GM12874 (cell line): ENCODE results near the gene NUP85.

Source experiments
- TF ChIP-seq, protein P1 (sequence below): IDR thresholded peaks from 2 replicates; pipeline ENCODE4 v1.5.1; 2011; ENCODE audit warnings: low read depth, mild to moderate bottlenecking, control low read depth, low read length, moderate library complexity; ENCODE audit not compliant: insufficient read depth

NUP85 gene

DNA sequence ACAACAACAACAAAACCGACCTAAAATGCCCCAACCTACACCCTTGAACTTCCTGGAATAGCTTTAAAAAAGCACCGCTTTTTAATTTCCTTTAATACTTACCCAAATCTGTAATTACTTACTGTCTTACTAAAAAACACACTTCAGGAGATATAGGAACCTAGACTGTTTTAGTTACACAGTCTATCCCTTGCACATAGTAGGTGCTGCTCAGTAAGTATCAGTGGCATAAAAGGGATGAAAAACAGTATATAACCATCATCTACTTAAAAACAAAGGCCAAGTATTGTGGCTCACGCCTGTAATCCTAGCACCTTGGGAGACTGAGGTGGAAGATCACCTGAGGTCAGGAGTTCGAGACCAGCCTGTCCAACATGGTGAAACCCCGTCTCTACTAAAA, 28.9 kb upstream of the NUP85 start:
- TF ChIP-seq, protein P1, sequence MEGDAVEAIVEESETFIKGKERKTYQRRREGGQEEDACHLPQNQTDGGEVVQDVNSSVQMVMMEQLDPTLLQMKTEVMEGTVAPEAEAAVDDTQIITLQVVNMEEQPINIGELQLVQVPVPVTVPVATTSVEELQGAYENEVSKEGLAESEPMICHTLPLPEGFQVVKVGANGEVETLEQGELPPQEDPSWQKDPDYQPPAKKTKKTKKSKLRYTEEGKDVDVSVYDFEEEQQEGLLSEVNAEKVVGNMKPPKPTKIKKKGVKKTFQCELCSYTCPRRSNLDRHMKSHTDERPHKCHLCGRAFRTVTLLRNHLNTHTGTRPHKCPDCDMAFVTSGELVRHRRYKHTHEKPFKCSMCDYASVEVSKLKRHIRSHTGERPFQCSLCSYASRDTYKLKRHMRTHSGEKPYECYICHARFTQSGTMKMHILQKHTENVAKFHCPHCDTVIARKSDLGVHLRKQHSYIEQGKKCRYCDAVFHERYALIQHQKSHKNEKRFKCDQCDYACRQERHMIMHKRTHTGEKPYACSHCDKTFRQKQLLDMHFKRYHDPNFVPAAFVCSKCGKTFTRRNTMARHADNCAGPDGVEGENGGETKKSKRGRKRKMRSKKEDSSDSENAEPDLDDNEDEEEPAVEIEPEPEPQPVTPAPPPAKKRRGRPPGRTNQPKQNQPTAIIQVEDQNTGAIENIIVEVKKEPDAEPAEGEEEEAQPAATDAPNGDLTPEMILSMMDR = no peak

- TF ChIP-seq, protein P1 = no peak
Observed at GRCh38 chr17:75178453-75178852, 27.0 kb upstream of the NUP85 start.

GRCh38 chr17:75181110-75181509, 24.4 kb upstream of the NUP85 start:
- TF ChIP-seq, protein P1 = no peak

- TF ChIP-seq, protein P1 = no peak
Observed at GRCh38 chr17:75181608-75182318, 23.7 kb upstream of the NUP85 start.

DNA sequence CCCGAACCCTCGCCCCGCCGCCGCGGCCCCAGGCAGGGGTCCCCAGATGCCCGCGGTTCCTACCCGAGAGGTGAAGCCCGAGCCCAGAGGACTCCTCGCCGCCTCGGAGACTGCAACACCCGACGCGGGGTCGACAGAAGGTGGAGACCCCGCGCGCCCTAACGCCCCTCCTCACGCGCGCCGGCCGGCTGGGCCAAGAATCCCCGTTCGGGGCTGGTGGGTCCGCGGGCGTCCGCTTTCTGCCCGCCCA, 23.2 kb upstream of the NUP85 start:
- TF ChIP-seq, protein P1 = no peak; the same call in 1 of the 2 replicates

GRCh38 chr17:75182569-75183436, 22.7 kb upstream of the NUP85 start, which contains the start of gene SUMO2:
SUMO2 (minus strand) TSS chr17:75182959; CDS start chr17:75182834, 125 bp downstream.
- TF ChIP-seq, protein P1 = peak; percentile 35; the same call in 1 of the 2 replicates

GRCh38 chr17:75183999-75184884, 21.2 kb upstream of the NUP85 start:
- TF ChIP-seq, protein P1 = no peak
